RWPE1 (cell line): ENCODE results near the gene PLEKHG4B.

Source experiments
- CTCF ChIA-PET: fragments of 350-600 bp; sonication (Branson Sonifier 250); formaldehyde crosslinking; extraction: SDS; loops from one replicate; lab custom pipeline; 2021; lab: Yijun Ruan, JAX
- POLR2A ChIA-PET: fragments of 400-600 bp; formaldehyde crosslinking; extraction: SDS; loops from one replicate; lab custom pipeline; 2020; ENCODE audit warnings: antibody characterized with exemption; ENCODE audit not compliant: low non-redundant PET; lab: Yijun Ruan, JAX
- DNase-seq: peaks from one replicate; pipeline ENCODE4 v3.0.0; 2012; ENCODE audit warnings: low spot score
- H3K27ac ChIP-seq: fragments of 450-650 bp; 2 replicates; pipeline ENCODE4 v1.5.1; 2017
- CTCF ChIP-seq: fragments of 450-650 bp; conservative IDR thresholded peaks from 2 replicates; pipeline ENCODE4 v1.5.1; 2017; ENCODE audit warnings: low read depth, mild to moderate bottlenecking

Gene PLEKHG4B

GRCh38 chr5:191036-191948 is 99.3 kb downstream of the PLEKHG4B start, which contains the start of gene LRRC14B:
LRRC14B (plus strand) TSS chr5:191495; CDS start chr5:191539, 44 bp downstream.
- ChIA-PET POLR2A (interaction anchor here (0.5 kb wide), 1 partner anchor 91 kb away, joined by 3 read pairs; no protein-coding TSS in a partner anchor), CTCF (interaction anchor here (0.6 to 0.7 kb wide), 4 partner anchors 11 to 1124 kb away, joined by 3 to 5 read pairs (median 4); no protein-coding TSS in a partner anchor)
- DNase-seq: no peak
- H3K27ac ChIP-seq: peak within 1 kb of the TSS; percentile 22
- TF ChIP-seq CTCF: no peak

GRCh38 chr5:191949-192690 is 100.2 kb downstream of the PLEKHG4B start:
- POLR2A ChIA-PET: interaction anchor here (0.5 kb wide), 1 partner anchor 90 kb away, joined by 3 read pairs; no protein-coding TSS in a partner anchor
- DNase-seq: no peak

GRCh38 chr5:192691-192969 is 100.7 kb downstream of the PLEKHG4B start:
- TF ChIP-seq CTCF: no peak
- CTCF ChIA-PET: no interaction called here
- no peak for DNase-seq
- no peak overlapping the region for H3K27ac ChIP-seq
- POLR2A ChIA-PET: no interaction called here

More at GRCh38 chr5:191949-192690, 100.2 kb downstream of the PLEKHG4B start:
- no peak for TF ChIP-seq CTCF
- H3K27ac ChIP-seq: no peak overlapping the region
- CTCF ChIA-PET: interaction anchor here (0.7 kb wide), 1 partner anchor 27 kb away, joined by 5 read pairs; no protein-coding TSS in a partner anchor

GRCh38 chr5:192970-193831 is 101.2 kb downstream of the PLEKHG4B start:
- ChIA-PET CTCF (no interaction called here), POLR2A (no interaction called here)
- H3K27ac ChIP-seq: no peak overlapping the region
- no peak for DNase-seq
- TF ChIP-seq CTCF: no peak

GRCh38 chr5:194102-194501 is 102.1 kb downstream of the PLEKHG4B start:
- TF ChIP-seq CTCF: no peak
- no peak overlapping the region for H3K27ac ChIP-seq
- POLR2A ChIA-PET: no interaction called here
- DNase-seq: no peak
- CTCF ChIA-PET: no interaction called here
